OCI-LY3 (cell line): ENCODE measurements around the gene GPR63.

Experiments used
- EZH2phosphoT487 ChIP-seq: fragments of 200-600 bp; shearing (Covaris generic); IDR thresholded peaks from 2 replicates; pipeline ENCODE4 v1.6.1; 2018; ENCODE audit warnings: antibody characterized with exemption, mixed run types, low read depth
- TF ChIP-seq, protein P1 (sequence below): fragments of 200-600, 300-600 bp; sonication (generic); IDR thresholded peaks from 2 replicates; pipeline ENCODE4 v1.5.1; 2014; ENCODE audit warnings: antibody characterized with exemption, low read length, low read depth

- TF ChIP-seq, protein P1, sequence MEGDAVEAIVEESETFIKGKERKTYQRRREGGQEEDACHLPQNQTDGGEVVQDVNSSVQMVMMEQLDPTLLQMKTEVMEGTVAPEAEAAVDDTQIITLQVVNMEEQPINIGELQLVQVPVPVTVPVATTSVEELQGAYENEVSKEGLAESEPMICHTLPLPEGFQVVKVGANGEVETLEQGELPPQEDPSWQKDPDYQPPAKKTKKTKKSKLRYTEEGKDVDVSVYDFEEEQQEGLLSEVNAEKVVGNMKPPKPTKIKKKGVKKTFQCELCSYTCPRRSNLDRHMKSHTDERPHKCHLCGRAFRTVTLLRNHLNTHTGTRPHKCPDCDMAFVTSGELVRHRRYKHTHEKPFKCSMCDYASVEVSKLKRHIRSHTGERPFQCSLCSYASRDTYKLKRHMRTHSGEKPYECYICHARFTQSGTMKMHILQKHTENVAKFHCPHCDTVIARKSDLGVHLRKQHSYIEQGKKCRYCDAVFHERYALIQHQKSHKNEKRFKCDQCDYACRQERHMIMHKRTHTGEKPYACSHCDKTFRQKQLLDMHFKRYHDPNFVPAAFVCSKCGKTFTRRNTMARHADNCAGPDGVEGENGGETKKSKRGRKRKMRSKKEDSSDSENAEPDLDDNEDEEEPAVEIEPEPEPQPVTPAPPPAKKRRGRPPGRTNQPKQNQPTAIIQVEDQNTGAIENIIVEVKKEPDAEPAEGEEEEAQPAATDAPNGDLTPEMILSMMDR: no peak
- TF ChIP-seq EZH2phosphoT487: no peak
These were observed 24.3 kb upstream of the GPR63 start for GRCh38 chr6:96861588-96861987.
